HG03442 (cell line): ENCODE measurements around the gene PLXNB3.

ENCODE experiments used
- ATAC-seq: cut with Tn5 transposase; IDR thresholded peaks from one replicate; pipeline ENCODE4 v1.9.1; 2021; ENCODE audit warnings: mild to moderate bottlenecking, moderate library complexity; ENCODE audit not compliant: unreplicated experiment

PLXNB3 gene

GRCh38 chrX:153772316-153773217 is 8.5 kb downstream of the PLXNB3 start:
- no peak for ATAC-seq

- ATAC-seq = no peak
Observed at GRCh38 chrX:153773218-153773611, 9.2 kb downstream of the PLXNB3 start.

DNA sequence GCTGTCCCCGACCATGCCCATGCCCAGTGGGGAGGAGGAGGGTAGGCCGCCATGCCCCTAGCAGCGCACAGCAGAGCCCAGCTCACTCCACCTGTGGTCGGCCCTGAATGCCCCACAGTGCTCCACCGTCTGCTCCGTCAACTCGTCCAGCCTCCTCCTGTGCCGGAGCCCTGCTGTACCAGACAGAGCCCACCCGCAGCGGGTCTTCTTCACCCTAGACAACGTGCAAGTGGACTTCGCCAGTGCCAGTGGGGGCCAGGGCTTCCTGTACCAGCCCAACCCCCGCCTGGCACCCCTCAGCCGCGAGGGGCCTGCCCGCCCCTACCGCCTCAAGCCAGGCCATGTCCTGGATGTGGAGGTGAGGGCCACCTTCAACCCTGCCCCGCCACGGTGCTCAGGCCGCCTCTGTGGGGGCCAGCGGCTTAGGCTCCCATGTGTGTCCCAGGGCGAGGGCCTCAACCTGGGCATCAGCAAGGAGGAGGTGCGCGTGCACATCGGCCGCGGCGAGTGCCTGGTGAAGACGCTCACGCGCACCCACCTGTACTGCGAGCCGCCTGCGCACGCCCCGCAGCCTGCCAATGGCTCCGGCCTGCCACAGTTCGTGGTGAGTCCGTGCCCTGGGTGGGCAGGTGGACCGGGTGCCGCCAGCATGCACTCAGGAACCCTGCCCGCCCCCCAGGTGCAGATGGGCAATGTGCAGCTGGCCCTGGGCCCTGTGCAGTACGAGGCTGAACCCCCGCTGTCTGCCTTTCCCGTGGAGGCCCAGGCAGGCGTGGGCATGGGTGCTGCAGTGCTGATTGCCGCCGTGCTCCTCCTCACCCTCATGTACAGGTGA is 9.9 kb downstream of the PLXNB3 start:
- no peak for ATAC-seq

DNA sequence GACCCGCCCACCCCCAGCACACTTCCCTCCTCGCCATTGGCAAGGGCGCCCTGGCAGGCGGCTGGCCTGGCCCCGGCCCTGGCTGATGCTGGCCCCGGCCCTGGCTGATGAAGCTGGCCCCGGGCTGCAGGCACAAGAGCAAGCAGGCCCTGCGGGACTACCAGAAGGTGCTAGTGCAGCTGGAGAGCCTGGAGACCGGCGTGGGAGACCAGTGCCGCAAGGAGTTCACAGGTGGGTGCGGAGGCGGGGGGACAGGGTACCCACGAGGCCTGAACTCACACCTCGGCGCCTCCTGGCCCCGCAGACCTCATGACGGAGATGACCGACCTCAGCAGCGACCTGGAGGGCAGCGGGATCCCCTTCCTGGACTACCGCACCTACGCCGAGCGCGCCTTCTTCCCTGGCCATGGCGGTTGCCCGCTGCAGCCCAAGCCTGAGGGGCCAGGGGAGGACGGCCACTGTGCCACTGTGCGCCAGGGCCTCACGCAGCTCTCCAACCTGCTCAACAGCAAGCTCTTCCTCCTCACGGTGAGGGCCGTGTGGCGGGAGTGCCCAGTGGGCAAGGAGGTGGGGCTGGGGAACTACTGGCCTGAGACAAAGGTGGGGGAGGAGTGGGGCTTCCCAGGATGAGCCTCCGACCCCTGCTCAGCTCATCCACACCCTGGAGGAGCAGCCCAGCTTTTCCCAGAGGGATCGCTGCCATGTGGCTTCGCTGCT is 10.7 kb downstream of the PLXNB3 start:
- no peak for ATAC-seq

DNA sequence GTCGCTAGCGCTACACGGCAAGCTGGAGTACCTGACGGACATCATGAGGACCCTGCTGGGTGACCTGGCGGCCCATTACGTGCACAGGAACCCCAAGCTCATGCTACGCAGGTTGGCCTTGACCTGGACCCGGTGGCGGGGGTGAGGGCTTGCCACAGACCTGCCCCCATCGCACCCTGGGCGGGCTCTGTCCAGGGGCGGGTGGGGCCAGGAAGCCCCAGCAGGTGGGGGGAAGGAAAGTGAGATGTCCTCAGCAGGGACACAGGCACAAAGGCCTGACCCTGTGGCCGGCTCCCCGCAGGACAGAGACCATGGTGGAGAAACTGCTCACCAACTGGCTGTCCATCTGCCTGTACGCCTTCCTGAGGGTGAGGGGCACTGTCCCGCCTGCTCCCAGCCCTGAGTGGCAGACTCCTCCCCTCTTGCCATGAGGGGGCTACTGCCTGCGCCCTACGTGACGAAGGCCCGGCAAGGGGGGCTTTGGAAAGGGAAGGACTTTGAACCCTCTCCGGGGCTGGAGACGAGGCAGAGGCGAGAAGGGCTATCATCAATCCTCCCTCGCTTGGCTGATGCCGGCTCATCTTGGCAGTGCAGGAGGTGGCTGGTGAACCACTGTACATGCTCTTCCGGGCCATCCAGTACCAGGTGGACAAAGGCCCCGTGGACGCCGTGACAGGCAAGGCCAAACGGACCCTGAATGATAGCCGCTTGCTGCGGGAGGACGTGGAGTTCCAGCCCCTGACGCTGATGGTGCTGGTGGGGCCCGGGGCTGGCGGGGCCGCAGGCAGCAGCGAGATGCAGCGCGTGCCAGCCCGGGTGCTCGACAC is 11.5 kb downstream of the PLXNB3 start:
- no peak for ATAC-seq

GRCh38 chrX:153776120-153776599 is 12.1 kb downstream of the PLXNB3 start:
- ATAC-seq = no peak

GRCh38 chrX:153776611-153777045 is 12.6 kb downstream of the PLXNB3 start:
- ATAC-seq = no peak

DNA sequence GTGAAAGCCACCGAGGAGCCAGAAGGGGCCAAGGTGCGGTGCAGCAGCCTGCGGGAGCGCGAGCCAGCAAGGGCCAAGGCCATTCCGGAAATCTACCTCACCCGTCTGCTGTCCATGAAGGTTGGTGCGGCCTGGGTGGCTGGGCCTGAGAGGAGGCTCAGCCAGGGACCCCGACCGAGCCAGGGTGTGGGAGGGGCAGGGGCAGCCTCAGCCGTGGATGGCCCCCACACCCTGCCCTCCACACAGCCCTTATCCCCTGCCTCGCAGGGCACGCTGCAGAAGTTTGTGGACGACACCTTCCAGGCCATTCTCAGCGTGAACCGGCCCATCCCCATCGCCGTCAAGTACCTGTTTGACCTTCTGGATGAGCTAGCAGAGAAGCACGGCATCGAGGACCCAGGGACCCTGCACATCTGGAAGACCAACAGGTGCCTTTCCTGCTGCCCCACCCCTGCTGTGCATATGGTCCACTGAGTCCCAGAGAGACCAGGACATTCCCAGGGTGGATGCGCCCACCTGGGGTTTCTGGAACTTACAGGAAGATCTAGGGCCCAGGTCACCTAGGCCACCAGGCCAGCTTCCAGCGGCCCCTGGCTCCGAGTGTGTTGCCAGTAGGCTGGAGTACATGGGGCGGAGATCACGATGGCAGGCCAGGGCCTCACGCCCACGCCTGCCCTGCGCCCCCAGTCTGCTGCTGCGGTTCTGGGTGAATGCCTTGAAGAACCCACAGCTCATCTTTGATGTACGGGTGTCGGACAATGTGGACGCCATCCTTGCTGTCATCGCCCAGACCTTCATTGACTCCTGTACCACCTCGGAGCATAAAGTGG is 13.4 kb downstream of the PLXNB3 start:
- ATAC-seq = no peak

DNA sequence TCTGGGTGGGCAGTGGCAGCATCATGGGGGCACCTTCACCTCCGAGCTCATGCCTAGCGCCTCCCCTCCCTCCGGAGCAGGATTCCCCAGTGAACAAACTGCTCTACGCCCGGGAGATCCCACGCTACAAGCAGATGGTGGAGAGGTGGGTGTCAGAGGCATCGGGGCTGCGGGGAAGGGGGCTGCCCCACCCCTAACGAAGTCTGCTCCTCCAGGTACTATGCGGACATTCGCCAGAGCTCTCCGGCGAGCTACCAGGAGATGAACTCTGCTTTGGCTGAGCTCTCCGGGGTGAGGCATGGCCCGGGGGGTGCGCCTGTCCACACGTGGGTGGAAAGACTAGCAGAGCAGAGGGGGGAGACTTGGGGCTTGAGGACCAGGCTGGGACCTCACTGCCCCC is 14.1 kb downstream of the PLXNB3 start:
- no peak for ATAC-seq

- ATAC-seq = no peak
Observed at GRCh38 chrX:153778684-153779101, 14.6 kb downstream of the PLXNB3 start.

DNA sequence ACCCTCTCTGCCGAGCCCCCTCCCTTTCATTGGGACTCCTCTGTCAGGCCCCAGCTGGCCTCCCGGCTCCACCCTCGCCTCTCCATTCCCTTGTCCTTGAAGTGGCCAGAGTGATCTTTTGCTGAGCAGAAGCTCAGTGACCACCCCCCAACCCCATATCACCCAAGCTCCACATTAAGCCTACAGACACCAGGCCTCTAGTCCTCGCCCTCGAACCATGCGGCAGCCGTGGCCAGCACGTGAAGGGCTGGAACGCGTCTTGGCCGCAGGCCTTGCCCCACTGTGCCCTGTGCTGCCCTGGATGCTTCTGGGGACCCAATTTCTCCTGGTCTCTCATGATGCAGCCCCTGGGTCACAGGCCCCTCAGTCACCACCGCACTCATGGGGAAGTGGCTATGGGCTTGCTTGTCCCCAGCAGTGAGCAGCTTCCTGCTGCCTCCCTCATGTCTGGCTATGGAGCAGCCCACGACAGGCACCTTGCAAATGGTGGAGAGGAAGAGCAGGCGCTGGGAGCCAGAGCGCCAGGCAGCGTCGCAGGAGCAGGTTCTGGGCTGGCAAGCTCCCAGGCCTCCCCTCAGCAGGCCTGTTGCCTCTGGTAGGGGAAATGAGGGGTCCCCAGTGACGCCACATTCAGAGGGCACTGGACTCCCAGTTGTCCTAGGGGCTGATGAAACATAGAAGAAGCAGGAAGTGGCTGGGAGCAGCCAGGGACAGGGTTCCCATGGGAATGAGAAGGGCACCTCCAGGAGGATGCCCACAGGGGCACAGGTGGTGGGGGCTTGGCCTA is 16.0 kb downstream of the PLXNB3 start:
- no peak for ATAC-seq

DNA sequence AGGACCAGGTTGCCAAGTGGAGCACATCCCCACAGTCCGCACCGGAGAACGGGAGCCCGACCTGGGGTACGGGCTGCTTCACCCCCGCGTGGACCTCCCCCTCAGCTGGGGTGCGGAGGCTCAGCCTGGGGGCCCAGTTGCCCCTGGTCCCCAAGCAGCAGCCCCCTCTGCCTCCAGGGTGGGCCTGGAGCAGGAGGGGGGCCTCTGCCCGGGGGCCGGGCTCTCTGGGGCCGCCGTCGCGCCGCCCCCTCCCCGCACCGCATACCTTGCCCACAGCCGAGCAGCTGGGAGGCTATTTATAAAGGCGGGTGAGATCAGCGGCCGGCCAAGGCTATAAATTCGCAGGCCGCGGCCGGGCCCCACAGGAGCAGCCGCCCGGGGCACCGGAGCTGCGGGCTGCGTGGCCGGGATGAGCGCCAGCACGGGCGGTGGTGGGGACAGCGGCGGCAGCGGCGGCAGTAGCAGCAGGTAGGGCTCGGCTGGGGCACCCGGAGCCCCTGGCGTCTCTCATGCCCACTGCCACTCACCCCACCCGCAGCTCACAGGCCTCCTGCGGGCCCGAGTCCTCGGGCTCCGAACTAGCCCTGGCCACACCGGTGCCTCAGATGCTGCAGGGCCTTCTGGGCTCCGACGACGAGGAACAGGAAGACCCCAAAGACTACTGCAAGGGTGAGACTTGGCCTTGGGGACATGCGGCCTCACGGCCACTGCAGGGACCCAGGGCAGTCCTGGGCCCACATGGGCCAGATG is 16.8 kb downstream of the PLXNB3 start, which contains the start of gene SRPK3:
Gene SRPK3, plus strand, starts transcription at position 364 of the 750 bp plus-strand sequence. Its CDS starts 46 bp downstream, at position 410.
- ATAC-seq = no peak

- ATAC-seq = no peak
Observed at GRCh38 chrX:153781428-153782047, 17.5 kb downstream of the PLXNB3 start.

- no peak for ATAC-seq
Observed at GRCh38 chrX:153782313-153782712, 18.3 kb downstream of the PLXNB3 start.

DNA sequence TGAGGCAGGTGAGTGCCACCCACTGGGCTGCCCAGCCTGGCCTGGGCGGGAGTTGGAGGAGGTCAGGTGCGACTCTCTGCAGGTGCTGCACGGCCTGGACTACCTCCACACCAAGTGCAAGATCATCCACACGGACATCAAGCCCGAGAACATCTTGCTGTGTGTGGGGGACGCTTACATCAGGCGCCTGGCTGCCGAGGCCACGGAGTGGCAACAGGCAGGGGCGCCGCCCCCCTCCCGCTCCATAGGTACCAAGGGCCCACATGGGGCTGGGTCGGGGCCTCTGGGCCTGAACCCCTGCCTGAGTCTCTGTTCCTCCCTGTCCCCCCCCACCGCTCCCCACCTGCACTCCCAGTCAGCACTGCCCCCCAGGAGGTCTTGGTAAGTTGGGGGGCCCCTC is 18.8 kb downstream of the PLXNB3 start:
- no peak for ATAC-seq

DNA sequence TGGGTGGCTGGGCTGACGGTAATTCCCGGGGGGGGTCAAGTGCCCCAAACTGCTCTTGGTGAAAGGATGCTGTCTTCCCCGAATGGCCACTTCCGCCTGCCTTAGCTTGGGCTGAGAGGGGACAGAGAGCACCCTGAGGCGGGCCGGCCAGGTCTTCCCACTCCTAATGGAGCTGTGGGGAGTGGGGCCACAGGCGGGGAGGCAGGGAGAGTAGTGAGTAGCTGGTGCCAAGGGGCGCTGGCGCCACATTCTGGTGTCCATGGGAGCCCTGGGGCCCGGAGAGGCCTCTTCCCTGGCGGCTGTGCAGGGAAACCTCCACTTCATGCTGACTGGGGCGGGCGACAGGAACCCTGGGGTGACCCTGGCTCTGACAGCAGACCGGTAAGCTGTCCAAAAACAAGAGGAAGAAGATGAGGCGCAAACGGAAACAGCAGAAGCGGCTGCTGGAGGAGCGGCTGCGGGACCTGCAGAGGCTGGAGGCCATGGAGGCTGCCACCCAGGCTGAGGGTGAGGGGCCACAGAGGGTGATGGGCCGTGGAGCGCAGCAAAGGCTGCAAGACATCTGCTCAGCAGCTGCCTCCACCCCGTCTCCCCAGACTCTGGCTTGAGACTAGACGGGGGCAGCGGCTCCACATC is 19.4 kb downstream of the PLXNB3 start:
- no peak for ATAC-seq
